Psoas muscle (tissue), 8 donors: ENCODE results near the gene HUNK. TPM values are rescaled to one million over a fixed set of nuclear protein-coding genes. Genes with fewer than 3 reads are reported as not detected.

Source experiments
- ATAC-seq, 4 donors: fragments of 200-7000 bp; cut with Tn5 transposase; one replicate each; pipeline ENCODE4 v1.9.1; 2020; ENCODE audit warnings: moderate library complexity in 3 of 4, mild to moderate bottlenecking in 2 of 4
- DNase-seq, 2 donors: peaks; one replicate each; pipeline ENCODE4 v3.0.0-alpha.2; 2020
- H3K27ac ChIP-seq: fragments of 200-600 bp; one replicate; pipeline ENCODE4 v1.8.0; 2022
- H3K27me3 ChIP-seq, 3 donors: fragments of 200-600 bp in 1 of 3; one replicate each; pipeline versions ENCODE4 v1.6.1 to v1.8.0; 2013 to 2022; ENCODE audit warnings: low read length in 2 of 3, mild to moderate bottlenecking in 2 of 3, moderate library complexity in 1 of 3; ENCODE audit not compliant: insufficient read depth in 3 of 3
- H3K36me3 ChIP-seq, 2 donors: fragments of 200-600 bp in 1 of 2; one replicate each; pipeline versions ENCODE4 v1.6.1 to v1.8.0; 2013 to 2022; ENCODE audit warnings: low read depth in 1 of 2, mild to moderate bottlenecking in 1 of 2, moderate library complexity in 1 of 2; ENCODE audit not compliant: insufficient read depth in 1 of 2
- H3K4me1 ChIP-seq: fragments of 200-600 bp; one replicate; pipeline ENCODE4 v1.8.0; 2022
- H3K4me3 ChIP-seq: fragments of 200-600 bp; one replicate; pipeline ENCODE4 v1.8.0; 2022; ENCODE audit warnings: mild to moderate bottlenecking
- H3K9me3 ChIP-seq: fragments of 200-600 bp; one replicate; pipeline ENCODE4 v1.8.0; 2022
- CTCF ChIP-seq: fragments of 200-600 bp; IDR thresholded peaks from one replicate; pipeline ENCODE4 v1.8.0; 2022; ENCODE audit warnings: antibody characterized with exemption
- WGBS, 3 donors: extraction: QIAGEN DNeasy Blood & Tissue Kit; methylation state at CpG; one replicate each; pipeline versions ENCODE4 v1.1.6 to v1.1.7; 2013; 5-methylcytosine and 5-hydroxymethylcytosine counted together
- intact Hi-C, 2 donors: fragments of 100-400 bp; cut with DNase I; formaldehyde crosslinking; loops; one replicate each; pipeline versions ENCODE4 v1.11.0 to v1.14.2; 2022
- polyA plus RNA-seq, 3 donors: library from polyadenylated mRNA; stranded (reverse); fragments of 200-250 nt; gene quantifications; one replicate each; pipeline ENCODE4 v1.2.3, GENCODE V29; 2013
- total RNA-seq, 4 donors: library from RNA; stranded (reverse); fragmentation: NEBNext Ultra II Directional in 2 of 4; extraction: Animal tissue kit (Norgen Biotek cat#: 25700) in 2 of 4; gene quantifications; one replicate each; pipeline versions ENCODE4 v1.2.1 to v1.2.4, GENCODE V29; 2021 to 2023
- donor health status: healthy with polysubstance abuse.
- donor health status: DM: no; HTN: no; CAD: no; lungs with moderate emphysema.
- donor health status: Bipolar disorder and iron deficiency.
- donor health status: healthy.
- donor health status: DM: yes; HTN: yes; CAD: no.
- donor health status: DM: no; HTN: no; CAD: no.
- donor health status: DM: no; HTN: no; CAD: no.
- donor health status: DM: yes; HTN: yes; CAD: no.

Gene HUNK
- total and polyA plus RNA-seq, 7 donors = 0.03 to 0.54 (median 0.10) TPM

- DNase-seq (no peak), ATAC-seq (no peak)
- 74 to 76% (median 74%) methylated on average over 3 of the region's 3 CpGs for WGBS, 3 donors
- Histone ChIP-seq H3K4me1 (no peaks in the 10 kb centered on the region), H3K9me3 (no peaks in the 10 kb centered on the region), H3K4me3 (no peak overlapping the region), H3K27me3 (peaks cover 0 to 2% (median 0%) of the 10 kb centered on the region in 3 donors), H3K36me3 (no peaks in the 10 kb centered on the region), H3K27ac (no peak overlapping the region)
- TF ChIP-seq CTCF = no peak
- intact Hi-C loops = no loop called here
These were observed 35.0 kb upstream of the HUNK start for GRCh38 chr21:31837618-31838390.

- DNase-seq (no peak), ATAC-seq (no peak)
- intact Hi-C loops = no loop called here
- TF ChIP-seq CTCF = no peak
- H3K27me3 ChIP-seq = peaks cover 0 to 2% (median 0%) of the 10 kb centered on the region in 3 donors
- H3K4me3 ChIP-seq = no peak overlapping the region
- no peaks in the 10 kb centered on the region for H3K9me3 ChIP-seq
- 84 to 89% (median 86%) methylated on average over 5 of the region's 5 CpGs for WGBS, 3 donors
- no peak overlapping the region for H3K27ac ChIP-seq
- no peaks in the 10 kb centered on the region for H3K36me3 ChIP-seq
- no peaks in the 10 kb centered on the region for H3K4me1 ChIP-seq
These were observed 34.0 kb upstream of the HUNK start for GRCh38 chr21:31838586-31839355.

- no peaks in the 10 kb centered on the region for H3K4me1 ChIP-seq
- no peak overlapping the region for H3K4me3 ChIP-seq
- ATAC-seq (no peak), DNase-seq (no peak)
- H3K36me3 ChIP-seq = no peaks in the 10 kb centered on the region
- no peak for TF ChIP-seq CTCF
- intact Hi-C loops = no loop called here
- H3K9me3 ChIP-seq = no peaks in the 10 kb centered on the region
- H3K27ac ChIP-seq = no peak overlapping the region
- no peaks in the 10 kb centered on the region for H3K27me3 ChIP-seq
These were observed 28.6 kb upstream of the HUNK start for GRCh38 chr21:31844206-31844605.

- ATAC-seq (no peak), DNase-seq (no peak)
- 73 to 84% (median 79%) methylated on average over 6 of the region's 6 CpGs for WGBS, 3 donors
These were observed 27.6 kb upstream of the HUNK start for GRCh38 chr21:31845151-31845729.

More at GRCh38 chr21:31845151-31845729, 27.6 kb upstream of the HUNK start:
- H3K36me3 ChIP-seq = no peaks in the 10 kb centered on the region
- intact Hi-C loops = no loop called here
- H3K4me1 ChIP-seq = no peaks in the 10 kb centered on the region
- no peak for TF ChIP-seq CTCF
- H3K27me3 ChIP-seq = no peaks in the 10 kb centered on the region
- H3K9me3 ChIP-seq = no peaks in the 10 kb centered on the region
- H3K27ac ChIP-seq = no peak overlapping the region
- H3K4me3 ChIP-seq = no peak overlapping the region
